B cell (primary cell): ENCODE results near the gene WARS2. TPM values are rescaled to one million over a fixed set of nuclear protein-coding genes. Genes with fewer than 3 reads are reported as not detected.

Experiments used
- ATAC-seq: fragments of 200-7000 bp; cut with Tn5 transposase; one replicate; pipeline ENCODE4 v1.10.0; 2021; ENCODE audit warnings: low read depth, mild to moderate bottlenecking, moderate number of reproducible peaks, moderate library complexity
- CTCF ChIA-PET: fragments of 350-600 bp; sonication (Branson Sonifier 250); formaldehyde crosslinking; loops from one replicate; lab custom pipeline; 2021; ENCODE audit warnings: antibody characterized with exemption, inconsistent platforms; lab: Charles Lee
- POLR2A ChIA-PET: fragments of 350-600 bp; sonication (Branson Sonifier 250); formaldehyde crosslinking; loops from one replicate; lab custom pipeline; 2021; ENCODE audit warnings: antibody characterized with exemption; lab: Charles Lee
- DNase-seq: peaks from one replicate; pipeline ENCODE4 v3.0.0; 2013
- H2AFZ ChIP-seq: 2 replicates; pipeline ENCODE4 v1.6.1; 2012; ENCODE audit warnings: mild to moderate bottlenecking, low read depth, low read length; ENCODE audit not compliant: insufficient read depth, poor library complexity, severe bottlenecking
- H3K27ac ChIP-seq, 2 donors: 1 replicate in 1 of 2; 2 replicates in 1 of 2; pipeline ENCODE4 v1.5.1; 2012 to 2013; ENCODE audit warnings: low read length in 2 of 2, mild to moderate bottlenecking in 2 of 2, moderate library complexity in 1 of 2
- H3K27me3 ChIP-seq, 4 experiments: fragments of 200-600 bp in 1 of 4; sonication (generic) in 1 of 4; replicated peaks in 1 of 4; 1 replicate in 2 of 4; 2 replicates in 2 of 4; pipeline versions ENCODE4 v1.6.1 to v1.7.0; 2013 to 2016; ENCODE audit warnings: low read length in 3 of 4, mild to moderate bottlenecking in 2 of 4, mixed read lengths in 1 of 4, moderate library complexity in 1 of 4; ENCODE audit not compliant: insufficient read depth in 4 of 4, control insufficient read depth in 3 of 4; ENCODE audit errors: control extremely low read depth in 1 of 4
- H3K36me3 ChIP-seq, 2 experiments: replicated peaks in 1 of 2; 1 replicate in 1 of 2; 2 replicates in 1 of 2; pipeline versions ENCODE4 v1.6.1 to v1.7.1; 2013; ENCODE audit warnings: low read length in 1 of 2; ENCODE audit not compliant: insufficient read depth in 2 of 2, control insufficient read depth in 1 of 2; ENCODE audit errors: control extremely low read depth in 1 of 2, extremely low read depth in 1 of 2
- H3K4me1 ChIP-seq, 2 donors: fragments of 200-600 bp in 1 of 2; sonication (generic) in 1 of 2; 1 replicate in 1 of 2; 2 replicates in 1 of 2; pipeline versions ENCODE4 v1.5.1 to v1.6.1; 2013 to 2017; ENCODE audit warnings: low read length in 2 of 2; ENCODE audit not compliant: control insufficient read depth in 2 of 2, insufficient read depth in 2 of 2
- H3K4me2 ChIP-seq: replicated peaks from 2 replicates; pipeline ENCODE3; 2012; ENCODE audit warnings: mild to moderate bottlenecking, low read depth, low read length; ENCODE audit not compliant: poor library complexity, severe bottlenecking
- H3K4me3 ChIP-seq, 5 experiments: fragments of 200-600 bp in 1 of 5; sonication (generic) in 1 of 5; 1 replicate in 3 of 5; 2 replicates in 2 of 5; pipeline versions ENCODE4 v1.5.1 to v1.7.0; 2011 to 2016; ENCODE audit warnings: low read length in 4 of 5, mild to moderate bottlenecking in 4 of 5, low read depth in 2 of 5, control low read depth in 1 of 5, moderate library complexity in 1 of 5; ENCODE audit not compliant: insufficient read depth in 1 of 5; ENCODE audit errors: control extremely low read depth in 1 of 5, extremely low read depth in 1 of 5
- H3K79me2 ChIP-seq: fragments of 200-600 bp; sonication (generic); one replicate; pipeline ENCODE4 v1.6.0; 2016; ENCODE audit warnings: low read length; ENCODE audit not compliant: control insufficient read depth, insufficient read depth
- H3K9ac ChIP-seq: fragments of 200-600 bp; sonication (generic); 2 replicates; pipeline ENCODE4 v1.6.1; 2017; ENCODE audit warnings: mild to moderate bottlenecking, low read length, moderate library complexity
- H3K9me3 ChIP-seq, 3 donors: one replicate each; pipeline versions ENCODE4 v1.6.1 to v1.7.1; 2013; ENCODE audit warnings: low read length in 2 of 3; ENCODE audit not compliant: control insufficient read depth in 2 of 3, insufficient read depth in 1 of 3; ENCODE audit errors: control extremely low read depth in 1 of 3
- H4K20me1 ChIP-seq: 2 replicates; pipeline ENCODE4 v1.6.0; 2012; ENCODE audit warnings: mild to moderate bottlenecking, low read length; ENCODE audit not compliant: insufficient read depth, control insufficient read depth, poor library complexity, severe bottlenecking
- H3K27ac Mint-ChIP-seq: one replicate; pipeline ENCODE4 v1.8.0; 2021; ENCODE audit warnings: mixed read lengths
- H3K27me3 Mint-ChIP-seq: one replicate; pipeline ENCODE4 v1.8.0; 2021; ENCODE audit warnings: mixed read lengths
- H3K4me1 Mint-ChIP-seq: one replicate; pipeline ENCODE4 v1.8.0; 2021; ENCODE audit warnings: mixed read lengths
- H3K4me3 Mint-ChIP-seq: one replicate; pipeline ENCODE4 v1.8.0; 2021; ENCODE audit warnings: mixed read lengths
- H3K9me3 Mint-ChIP-seq: one replicate; pipeline ENCODE4 v1.8.0; 2022; ENCODE audit warnings: mixed read lengths; ENCODE audit not compliant: insufficient read depth
- EZH2 ChIP-seq: IDR thresholded peaks from 2 replicates; pipeline ENCODE4 v1.6.1; 2012; ENCODE audit warnings: borderline replicate concordance, low read depth, mild to moderate bottlenecking, moderate library complexity, low read length; ENCODE audit not compliant: insufficient read depth, poor library complexity, severe bottlenecking
- WGBS: methylation state at CpG from one replicate; pipeline ENCODE4 v1.1.5; 2013; ENCODE audit warnings: missing lambda C conversion rate; ENCODE audit not compliant: insufficient coverage; 5-methylcytosine and 5-hydroxymethylcytosine counted together
- intact Hi-C: fragments of 100-400 bp; cut with micrococcal nuclease; formaldehyde crosslinking; loops from one replicate; pipeline ENCODE4 v1.10.0; 2022
- polyA plus RNA-seq: library from polyadenylated mRNA; depleted of rRNA; stranded (reverse); fragments of >200 nt; gene quantifications from 2 replicates; pipeline ENCODE4 v1.2.3, GENCODE V29; 2012
- total RNA-seq, 2 donors: library from RNA; stranded (reverse); fragments of 120-200 nt in 1 of 2; gene quantifications; 1 replicate in 1 of 2; 2 replicates in 1 of 2; pipeline versions ENCODE4 v1.2.3 to v1.2.4, GENCODE V29; 2013 to 2022
- TF ChIP-seq, protein P1 (sequence below): fragments of 200-600 bp; IDR thresholded peaks from one replicate; pipeline ENCODE4 v1.8.0; 2022; ENCODE audit warnings: antibody characterized with exemption, mild to moderate bottlenecking

Gene WARS2
- total and polyA plus RNA-seq, 2 donors (not counting 1 experiment from before 2014, with no cell fraction given), result 4.2 to 14.3 TPM

DNA sequence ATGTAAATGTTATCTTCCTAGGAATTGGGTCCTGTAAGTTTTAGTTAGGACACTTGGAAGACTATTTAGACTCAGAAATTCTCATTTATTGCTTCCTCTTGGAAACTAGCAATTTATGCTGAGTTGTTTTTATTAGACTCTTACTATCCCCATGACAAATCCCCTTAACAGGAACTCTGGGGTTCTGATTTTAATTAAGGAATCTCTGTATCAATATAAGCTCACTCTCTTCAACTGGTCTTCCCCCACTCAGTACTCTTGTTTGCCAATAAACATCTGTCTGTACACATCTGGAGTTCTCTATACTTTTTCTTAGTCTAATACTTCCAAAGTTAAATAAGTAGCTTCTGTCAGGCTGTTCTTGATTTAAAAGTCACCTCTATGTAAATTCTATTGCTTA, 88.2 kb downstream of the WARS2 start:
- DNase-seq, result no peak
- no peaks in the 10 kb centered on the region for H3K27me3 ChIP-seq
- no peak overlapping the region for H3K4me3 Mint-ChIP-seq
- H3K4me2 ChIP-seq, result no peak overlapping the region
- intact Hi-C loops, result no loop called here
- TF ChIP-seq, protein P1, sequence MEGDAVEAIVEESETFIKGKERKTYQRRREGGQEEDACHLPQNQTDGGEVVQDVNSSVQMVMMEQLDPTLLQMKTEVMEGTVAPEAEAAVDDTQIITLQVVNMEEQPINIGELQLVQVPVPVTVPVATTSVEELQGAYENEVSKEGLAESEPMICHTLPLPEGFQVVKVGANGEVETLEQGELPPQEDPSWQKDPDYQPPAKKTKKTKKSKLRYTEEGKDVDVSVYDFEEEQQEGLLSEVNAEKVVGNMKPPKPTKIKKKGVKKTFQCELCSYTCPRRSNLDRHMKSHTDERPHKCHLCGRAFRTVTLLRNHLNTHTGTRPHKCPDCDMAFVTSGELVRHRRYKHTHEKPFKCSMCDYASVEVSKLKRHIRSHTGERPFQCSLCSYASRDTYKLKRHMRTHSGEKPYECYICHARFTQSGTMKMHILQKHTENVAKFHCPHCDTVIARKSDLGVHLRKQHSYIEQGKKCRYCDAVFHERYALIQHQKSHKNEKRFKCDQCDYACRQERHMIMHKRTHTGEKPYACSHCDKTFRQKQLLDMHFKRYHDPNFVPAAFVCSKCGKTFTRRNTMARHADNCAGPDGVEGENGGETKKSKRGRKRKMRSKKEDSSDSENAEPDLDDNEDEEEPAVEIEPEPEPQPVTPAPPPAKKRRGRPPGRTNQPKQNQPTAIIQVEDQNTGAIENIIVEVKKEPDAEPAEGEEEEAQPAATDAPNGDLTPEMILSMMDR, result no peak
- no peak for TF ChIP-seq EZH2
- H3K9me3 Mint-ChIP-seq, result no peaks in the 10 kb centered on the region
- H3K4me1 Mint-ChIP-seq, result no peaks in the 10 kb centered on the region
- no peaks in the 10 kb centered on the region for H4K20me1 ChIP-seq
- H3K79me2 ChIP-seq, result no peaks in the 10 kb centered on the region
- no peaks in the 10 kb centered on the region for H3K9me3 ChIP-seq
- H3K36me3 ChIP-seq, result no peaks in the 10 kb centered on the region
- no peaks in the 10 kb centered on the region for H3K4me1 ChIP-seq
- H2AFZ ChIP-seq, result no peak overlapping the region
- no peak overlapping the region for H3K27ac Mint-ChIP-seq
- H3K4me3 ChIP-seq, result no peak overlapping the region
- CTCF ChIA-PET, result no interaction called here
- H3K27ac ChIP-seq, result no peak overlapping the region
- POLR2A ChIA-PET, result no interaction called here
- no peaks in the 10 kb centered on the region for H3K27me3 Mint-ChIP-seq
- ATAC-seq, result no peak
- no peak overlapping the region for H3K9ac ChIP-seq

DNA sequence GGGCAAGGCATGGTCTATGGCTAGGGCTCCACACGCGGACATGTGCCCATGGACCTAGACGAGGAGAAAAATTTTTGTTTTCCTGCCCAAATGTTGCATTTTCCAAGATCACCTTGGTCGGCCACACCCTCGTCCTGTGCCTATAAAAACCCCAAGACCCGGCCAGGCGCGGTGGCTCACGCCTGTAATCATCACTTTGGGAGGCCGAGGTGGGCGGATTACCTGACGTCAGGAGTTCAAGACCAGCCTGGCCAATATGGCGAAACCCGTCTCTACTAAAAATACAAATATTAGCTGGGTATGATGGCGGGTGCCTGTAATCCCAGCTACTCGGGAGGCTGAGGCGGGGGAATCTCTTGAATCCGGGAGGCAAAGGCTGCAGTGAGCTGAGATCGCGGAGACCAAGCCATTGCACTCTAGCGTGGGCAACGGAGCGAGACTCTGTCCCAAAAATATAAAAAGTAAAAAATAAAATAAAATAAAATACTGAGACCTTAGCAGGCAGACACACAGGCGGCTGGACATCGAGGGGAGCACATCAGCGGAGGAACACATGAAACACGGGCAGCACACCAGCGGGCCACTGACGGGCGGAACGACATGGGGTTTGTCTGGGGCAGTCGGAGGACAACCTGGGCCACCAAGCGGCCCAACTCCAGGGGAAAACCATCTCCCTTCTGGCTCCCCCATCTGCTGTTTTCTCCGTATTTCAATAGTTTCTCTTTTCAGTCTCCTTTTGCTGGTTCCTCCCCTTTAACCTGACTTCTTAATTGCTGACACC, 91.6 kb downstream of the WARS2 start:
- Histone ChIP-seq H3K4me1 (no peaks in the 10 kb centered on the region), H4K20me1 (no peaks in the 10 kb centered on the region), H3K4me3 (no peak overlapping the region), H3K9me3 (no peaks in the 10 kb centered on the region), H3K36me3 (peaks cover 8 to 13% of the 10 kb centered on the region in 2 experiments), H3K27me3 (no peaks in the 10 kb centered on the region), H3K79me2 (no peaks in the 10 kb centered on the region), H3K9ac (no peak overlapping the region), H2AFZ (no peak overlapping the region), H3K27ac (no peak overlapping the region), H3K4me2 (no peak overlapping the region)
- intact Hi-C loops, result no loop called here
- no peaks in the 10 kb centered on the region for H3K9me3 Mint-ChIP-seq
- H3K27me3 Mint-ChIP-seq, result no peaks in the 10 kb centered on the region
- ATAC-seq (no peak), DNase-seq (no peak)
- H3K27ac Mint-ChIP-seq, result no peak overlapping the region
- 98% methylated on average over 25 of the region's 34 CpGs for WGBS
- CTCF ChIA-PET, result no interaction called here
- H3K4me3 Mint-ChIP-seq, result no peak overlapping the region
- POLR2A ChIA-PET, result no interaction called here
- TF ChIP-seq EZH2, result no peak
- TF ChIP-seq, protein P1, result no peak
- no peaks in the 10 kb centered on the region for H3K4me1 Mint-ChIP-seq
